Neuronal stem cell (in vitro differentiated cells): ENCODE measurements around the gene MSANTD3.

Experiments used
- DNase-seq: peaks from one replicate; pipeline ENCODE4 v3.0.0-alpha.2; 2013; ENCODE audit warnings: low spot score
- H2AFZ ChIP-seq: one replicate; pipeline ENCODE4 v1.6.1; 2013; ENCODE audit warnings: mild to moderate bottlenecking, low read length, inconsistent platforms
- H2AK5ac ChIP-seq: 2 replicates; pipeline ENCODE4 v1.6.1; 2013; ENCODE audit warnings: low read depth, mild to moderate bottlenecking, inconsistent platforms, low read length, moderate library complexity, mixed read lengths
- H2BK120ac ChIP-seq: 2 replicates; pipeline ENCODE4 v1.6.1; 2013; ENCODE audit warnings: low read depth, mild to moderate bottlenecking, inconsistent platforms, low read length, moderate library complexity, mixed read lengths
- H2BK12ac ChIP-seq: one replicate; pipeline ENCODE4 v1.6.1; 2013; ENCODE audit warnings: low read length, inconsistent platforms
- H2BK15ac ChIP-seq: 2 replicates; pipeline ENCODE4 v1.6.1; 2013; ENCODE audit warnings: mild to moderate bottlenecking, low read length, inconsistent platforms, mixed read lengths
- H2BK5ac ChIP-seq: one replicate; pipeline ENCODE4 v1.6.1; 2013; ENCODE audit warnings: inconsistent platforms, mild to moderate bottlenecking, low read length, moderate library complexity
- H3K14ac ChIP-seq: one replicate; pipeline ENCODE4 v1.6.1; 2013; ENCODE audit warnings: low read length, inconsistent platforms
- H3K18ac ChIP-seq: 2 replicates; pipeline ENCODE4 v1.6.1; 2013; ENCODE audit warnings: low read length, inconsistent platforms
- H3K23ac ChIP-seq: 2 replicates; pipeline ENCODE4 v1.6.1; 2013; ENCODE audit warnings: low read depth, mild to moderate bottlenecking, mixed read lengths, low read length, inconsistent platforms; ENCODE audit not compliant: poor library complexity
- H3K27ac ChIP-seq: replicated peaks from 3 replicates; pipeline ENCODE4 v1.5.1; 2013; ENCODE audit warnings: low read length, inconsistent platforms
- H3K27me3 ChIP-seq, 3 experiments: 2 replicates each; pipeline ENCODE4 v1.6.1; 2013; ENCODE audit warnings: low read length in 3 of 3, mild to moderate bottlenecking in 2 of 3, inconsistent platforms in 1 of 3, low read depth in 1 of 3, mixed read lengths in 1 of 3, moderate library complexity in 1 of 3; ENCODE audit not compliant: control insufficient read depth in 3 of 3, insufficient read depth in 3 of 3
- H3K36me3 ChIP-seq, 2 donors: replicated peaks in 1 of 2; 2 replicates each; pipeline ENCODE4 v1.6.1; 2013; ENCODE audit warnings: low read length in 2 of 2; ENCODE audit not compliant: control insufficient read depth in 2 of 2, insufficient read depth in 2 of 2
- H3K4ac ChIP-seq: 2 replicates; pipeline ENCODE4 v1.6.1; 2013; ENCODE audit warnings: inconsistent platforms, mild to moderate bottlenecking, low read length, moderate library complexity
- H3K4me1 ChIP-seq, 2 donors: 1 replicate in 1 of 2; 2 replicates in 1 of 2; pipeline ENCODE4 v1.6.1; 2013; ENCODE audit warnings: low read length in 2 of 2, low read depth in 1 of 2; ENCODE audit not compliant: control insufficient read depth in 2 of 2, insufficient read depth in 1 of 2
- H3K4me2 ChIP-seq: one replicate; pipeline ENCODE4 v1.6.1; 2013; ENCODE audit warnings: mild to moderate bottlenecking, low read length, inconsistent platforms; ENCODE audit not compliant: insufficient read depth, poor library complexity, severe bottlenecking
- H3K4me3 ChIP-seq, 2 donors: 2 replicates each; pipeline ENCODE4 v1.5.1; 2013; ENCODE audit warnings: low read length in 2 of 2, mild to moderate bottlenecking in 2 of 2, inconsistent platforms in 1 of 2, moderate library complexity in 1 of 2
- H3K79me1 ChIP-seq: one replicate; pipeline ENCODE4 v1.6.1; 2013; ENCODE audit warnings: low read depth, mild to moderate bottlenecking, inconsistent platforms, low read length, moderate library complexity
- H3K9ac ChIP-seq: one replicate; pipeline ENCODE4 v1.6.1; 2013; ENCODE audit warnings: mild to moderate bottlenecking, low read depth, low read length, inconsistent platforms; ENCODE audit not compliant: poor library complexity
- H3K9me3 ChIP-seq, 2 donors: replicated peaks in 1 of 2; 2 replicates each; pipeline versions ENCODE3 to v1.6.1; 2013; ENCODE audit warnings: low read length in 2 of 2, mild to moderate bottlenecking in 2 of 2, inconsistent platforms in 1 of 2, low read depth in 1 of 2, mixed read lengths in 1 of 2, moderate library complexity in 1 of 2; ENCODE audit not compliant: control insufficient read depth in 2 of 2, insufficient read depth in 1 of 2
- H4K8ac ChIP-seq: one replicate; pipeline ENCODE4 v1.6.1; 2013; ENCODE audit warnings: low read depth, mild to moderate bottlenecking, inconsistent platforms, low read length, moderate library complexity
- H4K91ac ChIP-seq: one replicate; pipeline ENCODE4 v1.6.1; 2013; ENCODE audit warnings: low read length, low read depth, mild to moderate bottlenecking, inconsistent platforms; ENCODE audit not compliant: poor library complexity
- WGBS, 2 donors: extraction: QIAGEN DNeasy Blood & Tissue Kit; methylation state at CpG; one replicate each; pipeline ENCODE4 v1.1.7; 2013; ENCODE audit warnings: missing lambda C conversion rate in 2 of 2, mixed read lengths in 1 of 2; ENCODE audit not compliant: insufficient read length in 2 of 2, insufficient replicate concordance in 1 of 2; ENCODE audit errors: extremely low coverage in 2 of 2; 5-methylcytosine and 5-hydroxymethylcytosine counted together

Gene MSANTD3

GRCh38 chr9:100425758-100426157 is 1.2 kb upstream of the MSANTD3 start:
- Histone ChIP-seq H2BK120ac (no peak overlapping the region), H3K79me1 (no peaks in the 10 kb centered on the region), H2AK5ac (no peak overlapping the region), H2BK15ac (no peak overlapping the region), H3K4me2 (no peak overlapping the region), H3K36me3 (peaks cover 0 to 7% of the 10 kb centered on the region in 2 donors), H2AFZ (peak overlapping the region; percentile 94), H3K9ac (no peak overlapping the region), H2BK5ac (no peak overlapping the region), H3K9me3 (no peaks in the 10 kb centered on the region), H3K4me3 (no peak overlapping the region), H3K14ac (no peak overlapping the region), H3K23ac (no peak overlapping the region), H3K4ac (no peak overlapping the region), H4K8ac (no peak overlapping the region), H3K4me1 (peaks cover 6 to 8% of the 10 kb centered on the region in 2 donors), H3K27ac (no peak overlapping the region), H4K91ac (no peak overlapping the region), H3K27me3 (no peaks in the 10 kb centered on the region), H3K18ac (no peak overlapping the region), H2BK12ac (no peak overlapping the region)
- WGBS, 2 donors, result no CpG with 5 or more reads among the region's 1 CpG
- no peak for DNase-seq

DNA sequence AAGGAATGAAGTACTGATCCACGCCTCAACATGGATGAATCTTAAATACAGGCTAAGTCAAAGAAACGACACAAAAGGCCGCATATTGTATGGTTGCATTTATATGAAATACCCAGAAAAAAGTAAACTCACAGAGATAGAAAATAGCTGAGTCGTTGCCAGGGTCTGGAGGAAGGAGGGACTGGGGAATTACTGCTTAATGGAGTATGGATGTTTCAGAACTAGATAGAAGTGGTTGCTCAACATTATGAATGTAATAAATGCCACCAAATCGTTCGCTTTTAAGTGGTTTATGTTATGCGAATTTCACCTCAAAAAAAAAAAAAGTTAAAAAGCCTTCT is 784 bp upstream of the MSANTD3 start:
- Histone ChIP-seq H3K27ac (peak overlapping the region; percentile 79), H3K4me1 (peaks cover 6 to 8% of the 10 kb centered on the region in 2 donors), H3K23ac (no peak overlapping the region), H2BK120ac (no peak overlapping the region), H2AK5ac (no peak overlapping the region), H3K79me1 (no peaks in the 10 kb centered on the region), H3K14ac (no peak overlapping the region), H3K36me3 (peaks cover 0 to 7% of the 10 kb centered on the region in 2 donors), H3K9me3 (no peaks in the 10 kb centered on the region), H3K18ac (no peak overlapping the region), H3K27me3 (no peaks in the 10 kb centered on the region), H3K9ac (no peak overlapping the region), H3K4me2 (peak overlapping the region; percentile 56), H4K91ac (no peak overlapping the region), H3K4me3 (peak overlapping the region in 1 of 2 donors; percentile 89), H2BK15ac (no peak overlapping the region), H2BK12ac (no peak overlapping the region), H2AFZ (peak overlapping the region; percentile 94), H4K8ac (no peak overlapping the region), H3K4ac (no peak overlapping the region), H2BK5ac (no peak overlapping the region)
- WGBS, 2 donors, result no CpG with 5 or more reads among the region's 7 CpGs
- DNase-seq, result no peak

- H3K9ac ChIP-seq, result peak overlapping the region; percentile 38
- no peak overlapping the region for H3K4ac ChIP-seq
- peak; percentile 48 for DNase-seq
- H2BK5ac ChIP-seq, result no peak overlapping the region
- H2BK15ac ChIP-seq, result no peak overlapping the region
- no peak overlapping the region for H4K91ac ChIP-seq
- H3K14ac ChIP-seq, result no peak overlapping the region
- peak overlapping the region; percentile 89 to 97 for H3K4me3 ChIP-seq
- no peaks in the 10 kb centered on the region for H3K9me3 ChIP-seq
- H3K4me1 ChIP-seq, result peaks cover 6 to 8% of the 10 kb centered on the region in 2 donors
- H2BK120ac ChIP-seq, result no peak overlapping the region
- no peaks in the 10 kb centered on the region for H3K27me3 ChIP-seq
- no CpG with 5 or more reads among the region's 65 CpGs for WGBS, 2 donors
- peak overlapping the region; percentile 78 for H3K27ac ChIP-seq
- no peak overlapping the region for H2BK12ac ChIP-seq
- no peak overlapping the region for H4K8ac ChIP-seq
- peaks cover 2 to 17% of the 10 kb centered on the region in 2 donors for H3K36me3 ChIP-seq
- H3K4me2 ChIP-seq, result peak overlapping the region; percentile 35
- H2AFZ ChIP-seq, result peak overlapping the region; percentile 96
- peak overlapping the region; percentile 90 for H3K18ac ChIP-seq
- H2AK5ac ChIP-seq, result no peak overlapping the region
- H3K79me1 ChIP-seq, result peaks cover 2% of the 10 kb centered on the region
- no peak overlapping the region for H3K23ac ChIP-seq
Observed at GRCh38 chr9:100427366-100428263, 672 bp downstream of the MSANTD3 start.

GRCh38 chr9:100428871-100429654 is 2.1 kb downstream of the MSANTD3 start:
- H2BK5ac ChIP-seq, result no peak overlapping the region
- H2AFZ ChIP-seq, result no peak overlapping the region
- no peak overlapping the region for H3K4ac ChIP-seq
- H3K14ac ChIP-seq, result no peak overlapping the region
- H2AK5ac ChIP-seq, result no peak overlapping the region
- no peak overlapping the region for H3K27ac ChIP-seq
- no peak overlapping the region for H3K4me2 ChIP-seq
- no peak overlapping the region for H3K9ac ChIP-seq
- no CpG with 5 or more reads among the region's 9 CpGs for WGBS, 2 donors
- H3K36me3 ChIP-seq, result peaks cover 2 to 20% of the 10 kb centered on the region in 2 donors
- peaks cover 6 to 8% of the 10 kb centered on the region in 2 donors for H3K4me1 ChIP-seq
- H3K4me3 ChIP-seq, result peak overlapping the region in 1 of 2 donors; percentile 89
- no peak overlapping the region for H2BK120ac ChIP-seq
- no peak overlapping the region for H3K18ac ChIP-seq
- peaks cover 2% of the 10 kb centered on the region for H3K79me1 ChIP-seq
- H4K8ac ChIP-seq, result no peak overlapping the region
- DNase-seq, result no peak
- no peaks in the 10 kb centered on the region for H3K27me3 ChIP-seq
- no peak overlapping the region for H3K23ac ChIP-seq
- no peak overlapping the region for H2BK15ac ChIP-seq
- no peak overlapping the region for H4K91ac ChIP-seq
- no peak overlapping the region for H2BK12ac ChIP-seq
- no peaks in the 10 kb centered on the region for H3K9me3 ChIP-seq
